Suprapubic skin (tissue), 4 donors: ENCODE results near the gene C1orf174.

Experiments used
- CTCF ChIP-seq, 2 donors: fragments of 200-600 bp in 1 of 2; fragments of 450-650 bp in 1 of 2; sonication (generic) in 1 of 2; IDR thresholded peaks; one replicate each; pipeline ENCODE4 v1.5.1; 2016 to 2019; ENCODE audit warnings: antibody characterized with exemption in 2 of 2, mild to moderate bottlenecking in 1 of 2, moderate library complexity in 1 of 2
- EP300 ChIP-seq: sonication (generic); formaldehyde crosslinking; IDR thresholded peaks from one replicate; pipeline ENCODE4 v1.6.1; 2017; ENCODE audit warnings: antibody characterized with exemption
- POLR2A ChIP-seq, 2 donors: fragments of 450-650 bp; IDR thresholded peaks; one replicate each; pipeline ENCODE4 v1.6.1; 2017; ENCODE audit warnings: antibody characterized with exemption in 2 of 2, mild to moderate bottlenecking in 2 of 2, moderate library complexity in 2 of 2
- POLR2AphosphoS5 ChIP-seq, 3 donors: sonication (generic); formaldehyde crosslinking; IDR thresholded peaks; one replicate each; pipeline ENCODE4 v1.6.1; 2017; ENCODE audit warnings: antibody characterized with exemption in 3 of 3

DNA sequence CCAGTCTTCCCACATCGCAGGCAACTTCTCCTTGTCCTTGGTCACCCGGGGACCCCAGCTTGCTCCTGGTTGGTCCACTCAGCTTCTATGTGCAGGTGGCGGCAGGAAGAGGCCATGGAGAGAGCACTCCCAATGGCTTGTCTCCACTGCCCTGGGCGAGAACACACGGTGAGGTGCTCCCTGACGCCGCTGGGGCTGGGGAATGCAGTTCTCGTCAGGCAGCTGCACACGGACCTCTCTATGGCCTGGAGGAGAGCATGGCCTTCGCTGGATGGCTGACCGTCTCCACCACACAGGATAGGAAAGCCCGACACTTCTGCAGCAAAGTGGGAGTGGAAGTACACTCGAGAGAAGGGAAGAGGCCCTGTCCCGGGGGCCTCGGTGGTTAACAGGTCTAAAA, 11.8 kb downstream of the C1orf174 start:
- no peak for TF ChIP-seq POLR2AphosphoS5 (IDR thresholded peaks at IDR 0.05)
- TF ChIP-seq CTCF (IDR thresholded peaks at IDR 0.05) = no peak
- no peak for TF ChIP-seq EP300
- TF ChIP-seq POLR2A (IDR thresholded peaks at IDR 0.05) = no peak
